HepG2 (cell line): ENCODE results near the gene TCF3. TPM values are rescaled to one million over a fixed set of nuclear protein-coding genes. Genes with fewer than 3 reads are reported as not detected.

ENCODE experiments used
- ATAC-seq: fragments of 200-7000 bp; cut with Tn5 transposase; 3 replicates; pipeline ENCODE4 v1.9.1; 2020; ENCODE audit warnings: mild to moderate bottlenecking, moderate library complexity
- BruUV-seq: library from RNA; stranded (reverse); fragments of 400-500 nt; replicated peaks from 2 replicates; lab custom pipeline; 2021; lab: Mats Ljungman, UMichigan
- CTCF ChIA-PET: fragments of 300-600 bp; formaldehyde crosslinking; extraction: SDS; loops from one replicate; lab custom pipeline; 2021; ENCODE audit warnings: low total read pairs, inconsistent platforms, low intra/inter-chr PET ratio; lab: Yijun Ruan, JAX
- POLR2A ChIA-PET: fragments of 350-600 bp; sonication (Branson Sonifier 250); formaldehyde crosslinking; loops from one replicate; lab custom pipeline; 2020; ENCODE audit warnings: antibody characterized with exemption, inconsistent platforms; lab: Yijun Ruan, JAX
- DNase-seq: peaks from one replicate; pipeline ENCODE4 v3.0.0-alpha.2; 2015; ENCODE audit warnings: low spot score
- FAIRE-seq: peaks from 3 replicates; lab custom pipeline; 2011; peaks lifted over from hg19 to GRCh38; lab: Jason Lieb, UNC
- H2AFZ ChIP-seq: one replicate; pipeline ENCODE4 v1.6.1; 2011; ENCODE audit warnings: low read length, inconsistent platforms
- H3K27ac ChIP-seq: fragments of 300-600 bp; 3 replicates; pipeline ENCODE4 v1.8.0; 2011; ENCODE audit warnings: mixed run types, mild to moderate bottlenecking, mixed read lengths, low read length, inconsistent platforms; ENCODE audit not compliant: insufficient read depth; ENCODE audit errors: extremely low read length
- H3K27me3 ChIP-seq, 2 experiments: fragments of 200-600 bp in 1 of 2; 2 replicates in 1 of 2; 3 replicates in 1 of 2; pipeline versions ENCODE4 v1.6.0 to v1.8.0; 2011; ENCODE audit warnings: low read length in 2 of 2, mild to moderate bottlenecking in 2 of 2, moderate library complexity in 2 of 2, inconsistent platforms in 1 of 2; ENCODE audit not compliant: insufficient read depth in 2 of 2, control insufficient read depth in 1 of 2
- H3K36me3 ChIP-seq, 2 experiments: fragments of 200-600 bp in 1 of 2; replicated peaks in 1 of 2; 2 replicates in 1 of 2; 3 replicates in 1 of 2; pipeline versions ENCODE4 v1.5.1 to v1.8.0; 2011; ENCODE audit warnings: low read length in 2 of 2, inconsistent platforms in 1 of 2; ENCODE audit not compliant: insufficient read depth in 2 of 2, control insufficient read depth in 1 of 2
- H3K4me1 ChIP-seq: 2 replicates; pipeline ENCODE4 v1.5.1; 2012; ENCODE audit warnings: low read length, inconsistent platforms; ENCODE audit not compliant: insufficient read depth
- H3K4me2 ChIP-seq: 2 replicates; pipeline ENCODE4 v1.6.0; 2011; ENCODE audit warnings: low read depth, low read length, inconsistent platforms
- H3K4me3 ChIP-seq, 3 experiments: fragments of 200-600 bp in 1 of 3; sonication (generic), shearing (Covaris generic) in 1 of 3; replicated peaks in 1 of 3; 2 replicates each; pipeline ENCODE4 v1.5.1; 2011 to 2016; ENCODE audit warnings: low read length in 3 of 3, inconsistent platforms in 2 of 3, low read depth in 2 of 3, mild to moderate bottlenecking in 2 of 3, control low read depth in 1 of 3, mixed read lengths in 1 of 3; ENCODE audit not compliant: insufficient read depth in 1 of 3
- H3K79me2 ChIP-seq: one replicate; pipeline ENCODE4 v1.6.1; 2011; ENCODE audit warnings: low read length, inconsistent platforms; ENCODE audit not compliant: insufficient read depth
- H3K9ac ChIP-seq: 2 replicates; pipeline ENCODE4 v1.6.0; 2011; ENCODE audit warnings: mild to moderate bottlenecking, low read depth, low read length, inconsistent platforms; ENCODE audit not compliant: insufficient read depth
- H3K9me3 ChIP-seq: 2 replicates; pipeline ENCODE4 v1.5.1; 2012; ENCODE audit warnings: mild to moderate bottlenecking, low read length
- H4K20me1 ChIP-seq: 2 replicates; pipeline ENCODE4 v1.6.0; 2011; ENCODE audit warnings: inconsistent platforms, mild to moderate bottlenecking, low read length, moderate library complexity; ENCODE audit not compliant: insufficient read depth
- HMGXB3 ChIP-seq: sonication (generic); formaldehyde crosslinking; IDR thresholded peaks from 2 replicates; pipeline ENCODE4 v1.4.0; 2020; ENCODE audit warnings: missing genetic modification reagents, borderline replicate concordance
- MED8 ChIP-seq: sonication (generic); formaldehyde crosslinking; IDR thresholded peaks from 2 replicates; pipeline ENCODE4 v1.8.1; 2023; ENCODE audit warnings: mild to moderate bottlenecking, missing genetic modification reagents; ENCODE audit not compliant: insufficient replicate concordance
- POLR2AphosphoS2 ChIP-seq: IDR thresholded peaks from 2 replicates; pipeline ENCODE4 v1.6.1; 2011; ENCODE audit warnings: low read depth, low read length, improper control_type of control experiment
- SNAI1 ChIP-seq: sonication (generic); formaldehyde crosslinking; IDR thresholded peaks from 2 replicates; pipeline ENCODE4 v1.5.0; 2020; ENCODE audit warnings: mild to moderate bottlenecking, missing genetic modification reagents, borderline replicate concordance
- ZNF207 ChIP-seq: fragments of 450-650 bp; IDR thresholded peaks from 2 replicates; pipeline ENCODE4 v1.6.1; 2016; ENCODE audit warnings: antibody characterized with exemption, borderline replicate concordance
- ZNF335 ChIP-seq: sonication (generic); formaldehyde crosslinking; IDR thresholded peaks from 2 replicates; pipeline ENCODE4 v1.4.0; 2020; ENCODE audit warnings: missing genetic modification reagents
- WGBS: methylation state at CpG from one replicate; pipeline ENCODE4 v1.1.6; 2017; ENCODE audit warnings: low lambda C conversion rate; 5-methylcytosine and 5-hydroxymethylcytosine counted together
- in situ Hi-C: cut with HindIII; loops from 2 replicates; pipeline ENCODE4 v1.10.0; 2017; ENCODE audit warnings: low pct_unique_long_range_greater_than_20kb; ENCODE audit not compliant: extremely low pct_ligation_motif_present
- intact Hi-C: fragments of 100-400 bp; cut with micrococcal nuclease; formaldehyde crosslinking; loops from one replicate; pipeline ENCODE4 v1.10.0; 2022; ENCODE audit not compliant: unreplicated experiment
- polyA plus RNA-seq, 8 experiments: library from polyadenylated mRNA; depleted of rRNA in 3 of 8; stranded (reverse) in 7 of 8; unstranded in 1 of 8; fragments of >200 nt; fragmentation: Illumina TruSeq in 4 of 8; extraction: Trizol in 4 of 8; gene quantifications; 2 replicates each; pipeline versions ENCODE4 v1.2.1 to v1.2.3, GENCODE V29; 2011 to 2016; ENCODE audit warnings: low read depth in 4 of 8, missing spikeins in 1 of 8, mixed read lengths in 1 of 8; ENCODE audit not compliant: insufficient read depth in 1 of 8
- total RNA-seq, 5 experiments: library from RNA; depleted of rRNA; stranded (reverse); fragments of >200 nt; fragmentation: Illumina TruSeq; extraction: Trizol; gene quantifications; 2 replicates each; pipeline ENCODE4 v1.2.3, GENCODE V29; 2016; ENCODE audit warnings: low read depth in 1 of 5
- TF ChIP-seq, protein P1 (sequence below): sonication (generic); formaldehyde crosslinking; IDR thresholded peaks from 2 replicates; pipeline ENCODE4 v1.4.0; 2020; ENCODE audit warnings: low read depth, missing genetic modification reagents
- TF ChIP-seq, protein P2 (sequence below): sonication (generic); formaldehyde crosslinking; IDR thresholded peaks from 2 replicates; pipeline ENCODE4 v1.5.0; 2020; ENCODE audit warnings: mild to moderate bottlenecking, missing genetic modification reagents

The TCF3 gene
- total and polyA plus RNA-seq, 2 of the 13 experiments (the other 11 are each of a cell fraction or from before 2014, with no cell fraction given), result 51.4 to 53.2 TPM

- TF ChIP-seq, protein P1, sequence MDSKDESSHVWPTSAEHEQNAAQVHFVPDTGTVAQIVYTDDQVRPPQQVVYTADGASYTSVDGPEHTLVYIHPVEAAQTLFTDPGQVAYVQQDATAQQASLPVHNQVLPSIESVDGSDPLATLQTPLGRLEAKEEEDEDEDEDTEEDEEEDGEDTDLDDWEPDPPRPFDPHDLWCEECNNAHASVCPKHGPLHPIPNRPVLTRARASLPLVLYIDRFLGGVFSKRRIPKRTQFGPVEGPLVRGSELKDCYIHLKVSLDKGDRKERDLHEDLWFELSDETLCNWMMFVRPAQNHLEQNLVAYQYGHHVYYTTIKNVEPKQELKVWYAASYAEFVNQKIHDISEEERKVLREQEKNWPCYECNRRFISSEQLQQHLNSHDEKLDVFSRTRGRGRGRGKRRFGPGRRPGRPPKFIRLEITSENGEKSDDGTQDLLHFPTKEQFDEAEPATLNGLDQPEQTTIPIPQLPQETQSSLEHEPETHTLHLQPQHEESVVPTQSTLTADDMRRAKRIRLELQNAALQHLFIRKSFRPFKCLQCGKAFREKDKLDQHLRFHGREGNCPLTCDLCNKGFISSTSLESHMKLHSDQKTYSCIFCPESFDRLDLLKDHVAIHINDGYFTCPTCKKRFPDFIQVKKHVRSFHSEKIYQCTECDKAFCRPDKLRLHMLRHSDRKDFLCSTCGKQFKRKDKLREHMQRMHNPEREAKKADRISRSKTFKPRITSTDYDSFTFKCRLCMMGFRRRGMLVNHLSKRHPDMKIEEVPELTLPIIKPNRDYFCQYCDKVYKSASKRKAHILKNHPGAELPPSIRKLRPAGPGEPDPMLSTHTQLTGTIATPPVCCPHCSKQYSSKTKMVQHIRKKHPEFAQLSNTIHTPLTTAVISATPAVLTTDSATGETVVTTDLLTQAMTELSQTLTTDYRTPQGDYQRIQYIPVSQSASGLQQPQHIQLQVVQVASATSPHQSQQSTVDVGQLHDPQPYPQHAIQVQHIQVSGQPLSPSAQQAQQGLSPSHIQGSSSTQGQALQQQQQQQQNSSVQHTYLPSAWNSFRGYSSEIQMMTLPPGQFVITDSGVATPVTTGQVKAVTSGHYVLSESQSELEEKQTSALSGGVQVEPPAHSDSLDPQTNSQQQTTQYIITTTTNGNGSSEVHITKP (CRISPR knock-in tag), result no peak
- TF ChIP-seq POLR2AphosphoS2, result no peak
- no peak for TF ChIP-seq MED8
- no peak for TF ChIP-seq ZNF207
- TF ChIP-seq SNAI1 (CRISPR knock-in tag), result no peak
These were observed 32.6 kb upstream of the TCF3 start (continued) for GRCh38 chr19:1685046-1685445.

DNA sequence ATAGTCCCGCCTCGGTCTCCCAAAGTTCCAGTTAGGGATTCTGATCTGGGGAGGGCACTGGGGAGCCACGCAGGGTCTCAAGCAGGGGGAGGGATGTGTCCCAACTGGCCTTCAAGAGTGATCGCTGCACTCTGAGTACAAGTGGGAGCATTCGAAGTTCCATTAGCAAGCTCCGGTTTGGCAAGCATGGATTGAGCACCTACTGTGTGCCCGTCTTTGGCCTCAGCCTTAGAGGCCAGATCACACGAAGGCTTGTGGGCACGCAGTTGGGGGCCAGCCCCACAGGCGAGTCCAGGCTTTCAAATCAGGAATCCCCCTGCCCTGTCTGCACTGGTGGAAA lies 32.1 kb upstream of the TCF3 start:
- H3K4me3 ChIP-seq, result no peak overlapping the region
- peaks cover 5% of the 10 kb centered on the region; the same call in 1 of the 2 replicates for H3K4me1 ChIP-seq
- TF ChIP-seq HMGXB3, result no peak
- TF ChIP-seq, protein P2, sequence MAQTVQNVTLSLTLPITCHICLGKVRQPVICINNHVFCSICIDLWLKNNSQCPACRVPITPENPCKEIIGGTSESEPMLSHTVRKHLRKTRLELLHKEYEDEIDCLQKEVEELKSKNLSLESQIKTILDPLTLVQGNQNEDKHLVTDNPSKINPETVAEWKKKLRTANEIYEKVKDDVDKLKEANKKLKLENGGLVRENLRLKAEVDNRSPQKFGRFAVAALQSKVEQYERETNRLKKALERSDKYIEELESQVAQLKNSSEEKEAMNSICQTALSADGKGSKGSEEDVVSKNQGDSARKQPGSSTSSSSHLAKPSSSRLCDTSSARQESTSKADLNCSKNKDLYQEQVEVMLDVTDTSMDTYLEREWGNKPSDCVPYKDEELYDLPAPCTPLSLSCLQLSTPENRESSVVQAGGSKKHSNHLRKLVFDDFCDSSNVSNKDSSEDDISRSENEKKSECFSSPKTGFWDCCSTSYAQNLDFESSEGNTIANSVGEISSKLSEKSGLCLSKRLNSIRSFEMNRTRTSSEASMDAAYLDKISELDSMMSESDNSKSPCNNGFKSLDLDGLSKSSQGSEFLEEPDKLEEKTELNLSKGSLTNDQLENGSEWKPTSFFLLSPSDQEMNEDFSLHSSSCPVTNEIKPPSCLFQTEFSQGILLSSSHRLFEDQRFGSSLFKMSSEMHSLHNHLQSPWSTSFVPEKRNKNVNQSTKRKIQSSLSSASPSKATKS (CRISPR knock-in tag), result no peak
- TF ChIP-seq ZNF335 (CRISPR knock-in tag), result no peak
- ATAC-seq (no peak), FAIRE-seq (no peak), DNase-seq (no peak)
- WGBS, result 21% methylated on average over 8 of the region's 10 CpGs
- CTCF ChIA-PET, result no interaction called here
- BruUV-seq, result no TSS peak
- in situ Hi-C loops (no loop called here), intact Hi-C loops (no loop called here)
- no peaks in the 10 kb centered on the region for H4K20me1 ChIP-seq
- H3K4me2 ChIP-seq, result no peak overlapping the region
- no peaks in the 10 kb centered on the region for H3K79me2 ChIP-seq
- H3K27me3 ChIP-seq, result peaks cover 18 to 57% of the 10 kb centered on the region in 2 experiments
- no peak overlapping the region for H3K9ac ChIP-seq
- H3K36me3 ChIP-seq, result no peaks in the 10 kb centered on the region
- POLR2A ChIA-PET, result no interaction called here
- no peaks in the 10 kb centered on the region for H3K9me3 ChIP-seq
- no peak overlapping the region for H3K27ac ChIP-seq
- no peak overlapping the region for H2AFZ ChIP-seq
